ENCODE data around the gene TTF1. TPM values are rescaled to one million over a fixed set of nuclear protein-coding genes. Genes with fewer than 3 reads are reported as not detected.
"Not testable (repeated sequence)": the region's sequence is repeated elsewhere in the genome, so short reads cannot be mapped to it uniquely, and the experiment has no call there.

Gene TTF1
- total RNA-seq, 2 donors from 2014 or later: 33.0 to 36.0 TPM

- Mint-ChIP-seq H3K36me3 (peaks cover 13 to 20% of the 10 kb centered on the region in 2 donors), H3K9me3 (no peaks in the 10 kb centered on the region), H3K27ac (no peak overlapping the region)
- ATAC-seq (no peak), DNase-seq (ENCODE audit: low spot score in 2 of 2) (no peak)
Measured at GRCh38 chr9:132383462-132383883, 23.2 kb downstream of the TTF1 start.

- no peaks in the 10 kb centered on the region for H3K9me3 Mint-ChIP-seq
- DNase-seq (ENCODE audit: low spot score in 2 of 2) (no peak), ATAC-seq (no peak)
- H3K36me3 Mint-ChIP-seq: peaks cover 7 to 20% of the 10 kb centered on the region in 2 donors
- H3K27ac Mint-ChIP-seq: peak overlapping the region in 1 of 2 donors; percentile 70
Measured at GRCh38 chr9:132381966-132382541, 24.6 kb downstream of the TTF1 start.

- not testable (repeated sequence) for DNase-seq (ENCODE audit: low spot score in 2 of 2); H3K9me3 Mint-ChIP-seq; ATAC-seq; H3K27ac Mint-ChIP-seq
- H3K36me3 Mint-ChIP-seq: peaks cover 0 to 16% of the 10 kb centered on the region in 2 donors
Measured at GRCh38 chr9:132378416-132378815, 28.2 kb downstream of the TTF1 start.

- H3K36me3 Mint-ChIP-seq: peaks cover 0 to 12% of the 10 kb centered on the region in 2 donors
- not testable (repeated sequence) for H3K9me3 Mint-ChIP-seq; ATAC-seq; H3K27ac Mint-ChIP-seq; DNase-seq (ENCODE audit: low spot score in 2 of 2)
Measured at GRCh38 chr9:132377769-132378168, 28.9 kb downstream of the TTF1 start.

- peak overlapping the region; percentile 74 to 92 for H3K27ac Mint-ChIP-seq
- ATAC-seq: peak in 1 of 2 donors; percentile 53
- peaks cover 0 to 12% of the 10 kb centered on the region in 2 donors for H3K36me3 Mint-ChIP-seq
- no peak for DNase-seq (ENCODE audit: low spot score in 2 of 2)
- H3K9me3 Mint-ChIP-seq: no peaks in the 10 kb centered on the region
Measured at GRCh38 chr9:132372177-132373095, 34.2 kb downstream of the TTF1 start.

GRCh38 chr9:132370592-132370991 is 36.0 kb downstream of the TTF1 start:
- DNase-seq (ENCODE audit: low spot score in 2 of 2): no peak
- no peak overlapping the region for H3K27ac Mint-ChIP-seq
- H3K36me3 Mint-ChIP-seq: peaks cover 0 to 6% of the 10 kb centered on the region in 2 donors
- H3K9me3 Mint-ChIP-seq: no peaks in the 10 kb centered on the region
- no peak for ATAC-seq

- H3K9me3 Mint-ChIP-seq: no peaks in the 10 kb centered on the region
- H3K36me3 Mint-ChIP-seq: no peaks in the 10 kb centered on the region
- no peak for ATAC-seq
- no peak for DNase-seq (ENCODE audit: low spot score in 2 of 2)
- no peak overlapping the region for H3K27ac Mint-ChIP-seq
Measured at GRCh38 chr9:132369421-132369820, 37.2 kb downstream of the TTF1 start.

- H3K36me3 Mint-ChIP-seq: no peaks in the 10 kb centered on the region
- DNase-seq (ENCODE audit: low spot score in 2 of 2): no peak
- H3K9me3 Mint-ChIP-seq: no peaks in the 10 kb centered on the region
- no peak overlapping the region for H3K27ac Mint-ChIP-seq
- ATAC-seq: no peak
Measured at GRCh38 chr9:132367613-132368313, 38.9 kb downstream of the TTF1 start.

- Mint-ChIP-seq H3K9me3 (no peaks in the 10 kb centered on the region), H3K36me3 (no peaks in the 10 kb centered on the region), H3K27ac (no peak overlapping the region)
- ATAC-seq (no peak), DNase-seq (ENCODE audit: low spot score in 2 of 2) (no peak)
Measured at GRCh38 chr9:132366481-132366880, 40.2 kb downstream of the TTF1 start.

GRCh38 chr9:132365986-132366385 is 40.7 kb downstream of the TTF1 start:
- no peaks in the 10 kb centered on the region for H3K36me3 Mint-ChIP-seq
- DNase-seq (ENCODE audit: low spot score in 2 of 2): no peak
- no peak for ATAC-seq
- H3K27ac Mint-ChIP-seq: no peak overlapping the region
- no peaks in the 10 kb centered on the region for H3K9me3 Mint-ChIP-seq

GRCh38 chr9:132364068-132364467 is 42.6 kb downstream of the TTF1 start:
- DNase-seq (ENCODE audit: low spot score in 2 of 2) (no peak), ATAC-seq (no peak)
- no peaks in the 10 kb centered on the region for H3K9me3 Mint-ChIP-seq
- peak overlapping the region in 1 of 2 donors; percentile 9 for H3K27ac Mint-ChIP-seq
- no peaks in the 10 kb centered on the region for H3K36me3 Mint-ChIP-seq

GRCh38 chr9:132357764-132358163 is 48.9 kb downstream of the TTF1 start:
- ATAC-seq (no peak), DNase-seq (ENCODE audit: low spot score in 2 of 2) (no peak)
- Mint-ChIP-seq H3K27ac (no peak overlapping the region), H3K36me3 (peaks cover 15 to 20% of the 10 kb centered on the region in 2 donors), H3K9me3 (peaks cover 0 to 3% of the 10 kb centered on the region in 2 donors)

- ATAC-seq (no peak), DNase-seq (ENCODE audit: low spot score in 2 of 2) (no peak)
- H3K27ac Mint-ChIP-seq: no peak overlapping the region
- peaks cover 0 to 3% of the 10 kb centered on the region in 2 donors for H3K9me3 Mint-ChIP-seq
- H3K36me3 Mint-ChIP-seq: peaks cover 25 to 29% of the 10 kb centered on the region in 2 donors
Measured at GRCh38 chr9:132356324-132356924, 50.2 kb downstream of the TTF1 start.

GRCh38 chr9:132354637-132355355 is 51.8 kb downstream of the TTF1 start, which contains the start of gene SETX:
SETX (minus strand) TSS chr9:132354986; CDS start chr9:132349428, 5,558 bp downstream.
- peaks cover 26 to 31% of the 10 kb centered on the region in 2 donors for H3K36me3 Mint-ChIP-seq
- ATAC-seq (peak; percentile 88 to 90), DNase-seq (ENCODE audit: low spot score in 2 of 2) (peak; percentile 88 to 98)
- H3K27ac Mint-ChIP-seq: peak within 1 kb of the TSS; percentile 92 to 97
- peaks cover 0 to 3% of the 10 kb centered on the region in 2 donors for H3K9me3 Mint-ChIP-seq

GRCh38 chr9:132351404-132352045 is 55.1 kb downstream of the TTF1 start:
- DNase-seq (ENCODE audit: low spot score in 2 of 2): no peak
- H3K27ac Mint-ChIP-seq: peak overlapping the region; percentile 88 to 92

More at GRCh38 chr9:132351404-132352045, 55.1 kb downstream of the TTF1 start:
- Mint-ChIP-seq H3K9me3 (peaks cover 0 to 3% of the 10 kb centered on the region in 2 donors), H3K36me3 (peaks cover 36 to 47% of the 10 kb centered on the region in 2 donors)
- no peak for ATAC-seq

All from activated naive CD4-positive, alpha-beta T cell treated with anti-CD3 and anti-CD28 coated beads, Interleukin-2, amount 50 U/mL, for 72 hours (primary cell).